Erythroblast (primary cell): ENCODE results near the gene MAPRE2.

Source experiments
- GATA1 ChIP-seq: IDR thresholded peaks from 2 replicates; pipeline ENCODE4 v1.6.1; 2011; ENCODE audit warnings: low read depth, mild to moderate bottlenecking, control low read depth, low read length, moderate library complexity
- POLR2A ChIP-seq: IDR thresholded peaks from 2 replicates; pipeline ENCODE4 v1.6.1; 2011; ENCODE audit warnings: mild to moderate bottlenecking, low read length

DNA sequence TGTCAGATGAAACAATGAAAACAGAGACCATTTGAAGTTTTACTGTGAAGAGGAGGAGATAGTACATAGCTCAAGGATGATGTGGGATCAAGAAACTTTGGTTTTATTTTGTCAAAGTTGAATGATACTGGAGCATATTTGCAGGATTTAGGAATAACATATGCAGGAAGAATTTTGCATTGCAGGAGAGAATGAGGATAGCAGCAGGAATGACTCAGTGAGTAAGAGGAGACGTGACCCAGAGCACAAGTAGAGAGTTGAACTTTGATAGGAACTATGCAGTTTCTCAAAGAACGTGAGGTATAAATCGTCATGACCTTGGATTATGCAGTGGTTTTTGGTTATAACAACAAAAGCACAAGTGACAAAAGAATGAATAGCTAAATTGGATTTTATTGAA, 47.7 kb downstream of the MAPRE2 start:
- TF ChIP-seq POLR2A = no peak
- TF ChIP-seq GATA1 = no peak
